Prostate gland (tissue), 2 donors: Measurements from ENCODE around the gene PRSS8. TPM values are rescaled to one million over a fixed set of nuclear protein-coding genes. Genes with fewer than 3 reads are reported as not detected.
A peak's percentile ranks its signal among the peaks of the same experiment; 100 is the strongest.
"Not testable (repeated sequence)": the region's sequence is repeated elsewhere in the genome, so short reads cannot be mapped to it uniquely, and the experiment has no call there.

ENCODE experiments used
- DNase-seq: peaks from one replicate; pipeline ENCODE4 v3.0.0-alpha.2; 2019; ENCODE audit warnings: low spot score
- H3K27ac ChIP-seq, 2 donors: fragments of 200-600 bp; sonication (generic); 2 replicates each; pipeline ENCODE4 v1.5.1; 2017 to 2019
- H3K27me3 ChIP-seq: fragments of 200-600 bp; sonication (generic); replicated peaks from 2 replicates; pipeline ENCODE4 v1.5.1; 2019; ENCODE audit not compliant: insufficient read depth
- H3K36me3 ChIP-seq, 2 donors: fragments of 200-600 bp; sonication (generic); 1 replicate in 1 of 2; 2 replicates in 1 of 2; pipeline versions ENCODE4 v1.5.1 to v1.8.1; 2017 to 2019
- H3K4me1 ChIP-seq: fragments of 200-600 bp; sonication (generic); replicated peaks from 2 replicates; pipeline ENCODE4 v1.5.1; 2019
- H3K4me3 ChIP-seq, 2 donors: fragments of 200-600 bp; sonication (generic); 2 replicates each; pipeline ENCODE4 v1.5.1; 2017 to 2019
- H3K9me3 ChIP-seq: fragments of 200-600 bp; sonication (generic); 2 replicates; pipeline ENCODE4 v1.5.1; 2017
- CTCF ChIP-seq, 4 experiments: fragments of 200-600 bp in 2 of 4; fragments of 450-650 bp in 2 of 4; sonication (generic) in 2 of 4; IDR thresholded peaks; 1 replicate in 3 of 4; 2 replicates in 1 of 4; pipeline ENCODE4 v1.5.1; 2016 to 2019; ENCODE audit warnings: antibody characterized with exemption in 4 of 4, mild to moderate bottlenecking in 2 of 4, moderate library complexity in 2 of 4
- POLR2A ChIP-seq: fragments of 450-650 bp; IDR thresholded peaks from one replicate; pipeline ENCODE4 v1.6.1; 2016; ENCODE audit warnings: antibody characterized with exemption, mild to moderate bottlenecking
- POLR2AphosphoS5 ChIP-seq: sonication (generic); formaldehyde crosslinking; IDR thresholded peaks from one replicate; pipeline ENCODE4 v1.6.1; 2017; ENCODE audit warnings: antibody characterized with exemption
- WGBS: methylation state at CpG from one replicate; pipeline ENCODE4 v1.1.5; 2018; 5-methylcytosine and 5-hydroxymethylcytosine counted together
- intact Hi-C: fragments of 100-400 bp; cut with DNase I; formaldehyde crosslinking; loops from one replicate; pipeline ENCODE4 v1.14.2; 2022
- total RNA-seq, 2 donors: library from RNA; depleted of rRNA; stranded (reverse); fragments of >200 nt; gene quantifications; one replicate each; pipeline ENCODE4 v1.1.0, GENCODE V29; 2016

The PRSS8 gene
- total RNA-seq, 2 donors from 2014 or later, result 29.9 to 118 TPM

DNA sequence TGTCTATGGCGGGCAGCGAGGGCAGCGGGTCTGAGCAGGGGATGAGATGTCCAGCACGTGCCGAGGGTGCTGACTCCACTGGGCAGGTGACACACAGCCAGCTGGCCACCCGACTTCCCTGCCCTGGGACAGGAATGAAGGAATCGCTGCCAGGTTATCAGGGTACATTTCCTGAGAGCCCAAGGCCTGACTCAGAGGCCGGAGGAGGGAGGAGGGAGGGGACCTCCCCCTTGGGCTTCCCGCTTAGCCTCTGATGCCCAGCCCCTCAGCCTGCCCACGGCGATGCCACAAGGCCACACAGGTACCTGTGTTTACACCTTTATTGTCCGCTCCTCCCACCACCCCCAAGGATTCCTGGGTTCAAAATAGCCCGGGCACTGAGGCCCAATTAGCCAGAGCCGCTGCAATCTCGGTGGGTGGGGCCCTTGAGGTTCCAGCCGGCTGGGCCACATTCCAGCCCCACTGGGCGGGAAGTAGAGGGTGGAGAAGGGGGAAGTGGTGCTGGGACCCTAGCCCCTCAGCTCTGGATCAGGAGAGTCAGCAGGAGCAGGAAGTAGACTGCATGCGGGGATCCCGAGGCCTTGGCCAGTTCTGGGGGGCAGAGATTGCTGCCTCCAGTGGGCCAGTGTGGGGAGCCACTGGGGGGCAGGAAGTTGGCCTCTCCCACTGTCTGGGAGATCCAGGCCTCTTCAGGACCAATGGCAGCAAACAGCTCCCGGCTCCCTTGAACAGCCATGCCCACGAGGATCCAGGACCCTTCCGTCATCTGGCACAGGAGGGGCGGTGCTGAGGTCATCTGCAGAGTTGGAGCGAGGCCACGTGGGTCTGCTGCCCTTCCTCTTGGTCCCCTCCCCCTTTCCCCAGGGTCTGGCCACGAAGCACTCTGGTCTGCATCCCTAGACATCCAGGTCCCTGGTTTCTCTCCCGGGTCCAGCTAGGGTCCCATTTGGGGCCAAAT lies 3.4 kb upstream of the PRSS8 start:
- TF ChIP-seq POLR2AphosphoS5 (peak; percentile 62), POLR2A (no peak), CTCF (IDR thresholded peaks at IDR 0.05) (no peak)
- Histone ChIP-seq H3K4me3 (no peak overlapping the region), H3K27me3 (no peaks in the 10 kb centered on the region), H3K9me3 (no peaks in the 10 kb centered on the region), H3K4me1 (peaks cover 13% of the 10 kb centered on the region), H3K36me3 (no peaks in the 10 kb centered on the region), H3K27ac (peak overlapping the region; percentile 56 to 67)
- WGBS, result 46% methylated on average over 27 of the region's 27 CpGs
- intact Hi-C loops, result no loop called here
- DNase-seq, result peak; percentile 64

- H3K9me3 ChIP-seq, H3K27me3 ChIP-seq, H3K4me3 ChIP-seq, H3K36me3 ChIP-seq, intact Hi-C loops, H3K27ac ChIP-seq, DNase-seq: not testable (repeated sequence)
- peaks cover 15% of the 10 kb centered on the region for H3K4me1 ChIP-seq
- WGBS, result 92% methylated on average over 20 of the region's 20 CpGs
These were observed 1.4 kb upstream of the PRSS8 start for GRCh38 chr16:31136822-31137499.

DNA sequence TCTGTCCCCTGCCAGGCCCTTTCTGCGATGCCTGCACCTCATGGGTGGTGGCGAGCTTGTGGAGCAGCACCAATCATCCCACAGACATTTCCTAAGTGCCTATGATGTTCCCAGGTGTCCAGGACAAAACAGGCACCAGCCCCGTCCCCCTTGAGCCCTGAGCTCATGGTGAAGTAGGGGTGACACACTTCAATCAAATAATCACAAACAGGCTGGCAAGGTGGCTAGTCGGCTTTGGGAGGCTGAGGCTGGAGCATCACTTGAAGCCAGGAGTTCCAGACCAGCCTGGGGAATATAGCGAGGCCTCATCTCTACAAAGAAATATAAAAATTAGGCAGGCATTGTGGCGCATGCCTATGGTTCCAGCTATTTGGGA lies 748 bp upstream of the PRSS8 start:
- H3K27ac ChIP-seq, result peak overlapping the region in 1 of 2 donors; percentile 92
- no peaks in the 10 kb centered on the region for H3K9me3 ChIP-seq
- no peak for DNase-seq
- WGBS, result 77% methylated on average over 6 of the region's 6 CpGs
- H3K27me3 ChIP-seq, result no peaks in the 10 kb centered on the region
- intact Hi-C loops, result no loop called here
- peaks cover 9% of the 10 kb centered on the region for H3K4me1 ChIP-seq
- no peak overlapping the region for H3K4me3 ChIP-seq
- H3K36me3 ChIP-seq, result no peaks in the 10 kb centered on the region
- no peak for TF ChIP-seq POLR2A
- no peak for TF ChIP-seq CTCF (IDR thresholded peaks at IDR 0.05)
- TF ChIP-seq POLR2AphosphoS5, result no peak

DNA sequence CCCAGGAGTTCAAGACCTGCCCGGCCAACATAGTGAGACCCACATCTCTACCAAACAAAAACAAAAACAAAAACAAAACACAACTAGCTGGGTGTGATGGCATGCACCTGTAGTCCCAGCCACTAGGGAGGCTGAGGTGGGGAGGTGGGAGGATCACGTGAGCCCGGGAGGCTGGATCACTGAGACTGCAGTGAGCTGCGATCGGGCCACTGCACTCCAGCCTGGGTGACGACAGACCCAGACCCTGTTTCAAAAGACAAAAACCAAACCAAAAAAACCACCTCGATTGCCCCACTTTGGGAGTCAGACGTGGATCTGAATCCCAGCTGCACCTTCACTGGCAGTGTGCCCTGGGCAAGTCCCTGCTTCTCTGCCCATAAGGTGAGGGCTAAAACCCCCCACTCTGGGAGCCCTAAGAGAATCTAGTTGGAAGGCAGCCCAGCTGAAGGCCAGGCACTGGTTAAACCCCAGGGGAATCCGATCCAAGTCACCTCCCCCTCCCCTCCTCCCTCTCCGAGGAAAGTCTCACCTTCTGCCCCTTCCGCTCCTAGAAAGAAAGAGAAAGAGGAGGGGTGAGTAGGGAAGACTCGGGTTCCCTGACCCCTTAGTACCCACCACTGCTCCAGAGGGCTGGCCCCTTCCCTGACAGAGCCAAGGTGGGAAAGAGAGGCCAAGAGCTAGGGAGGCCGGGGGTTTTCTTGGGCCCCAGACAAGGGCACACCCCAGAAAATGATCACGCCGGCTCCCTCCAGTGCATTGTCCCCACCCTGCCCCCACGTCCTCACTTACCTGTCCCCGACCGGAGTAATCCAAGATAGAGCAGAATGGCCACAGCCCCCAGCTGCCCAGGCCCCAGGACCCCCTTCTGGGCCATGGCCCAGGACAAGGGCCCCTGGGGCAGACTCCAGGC lies 647 bp downstream of the PRSS8 start:
- Histone ChIP-seq H3K9me3 (no peaks in the 10 kb centered on the region), H3K36me3 (no peaks in the 10 kb centered on the region), H3K4me1 (peaks cover 16% of the 10 kb centered on the region), H3K27ac (peak overlapping the region; percentile 92 to 94), H3K4me3 (peak overlapping the region; percentile 62 to 69), H3K27me3 (no peaks in the 10 kb centered on the region)
- peak; percentile 54 for TF ChIP-seq POLR2A
- TF ChIP-seq POLR2AphosphoS5, result peak; percentile 53
- TF ChIP-seq CTCF (IDR thresholded peaks at IDR 0.05), result peak in 2 of 4 experiments; percentile 58
- intact Hi-C loops, result no loop called here
- peak; percentile 64 for DNase-seq
- 15% methylated on average over 18 of the region's 18 CpGs for WGBS
